Fibroblast of skin of abdomen (primary cell): ENCODE results near the gene RNF144B.
"Not testable (repeated sequence)": the region's sequence is repeated elsewhere in the genome, so short reads cannot be mapped to it uniquely, and the experiment has no call there.

ENCODE experiments used
- DNase-seq: peaks from one replicate; pipeline ENCODE4 v3.0.0-alpha.2; 2013

RNF144B gene

GRCh38 chr6:18445228-18445627 lies 58.1 kb downstream of the RNF144B start:
- no peak for DNase-seq

DNA sequence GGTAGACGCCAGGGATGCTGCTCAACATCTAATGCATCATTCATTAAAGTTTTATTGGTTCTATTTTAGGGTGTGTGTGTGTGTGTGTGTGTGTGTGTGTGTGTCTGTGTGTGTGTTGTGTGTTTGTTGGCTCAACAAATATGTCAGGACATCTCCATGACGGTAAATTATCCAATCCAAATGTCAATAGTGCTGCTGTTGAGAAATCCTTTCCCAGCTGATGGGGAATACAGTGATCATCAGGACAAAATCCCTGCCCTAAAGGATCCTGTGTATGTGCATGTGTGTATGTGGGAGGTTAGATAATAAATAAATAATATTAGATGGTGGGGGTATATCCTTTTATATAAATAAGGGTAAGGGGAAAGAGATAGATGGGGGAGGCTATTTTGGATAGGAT lies 59.6 kb downstream of the RNF144B start:
- DNase-seq, result no peak

DNA sequence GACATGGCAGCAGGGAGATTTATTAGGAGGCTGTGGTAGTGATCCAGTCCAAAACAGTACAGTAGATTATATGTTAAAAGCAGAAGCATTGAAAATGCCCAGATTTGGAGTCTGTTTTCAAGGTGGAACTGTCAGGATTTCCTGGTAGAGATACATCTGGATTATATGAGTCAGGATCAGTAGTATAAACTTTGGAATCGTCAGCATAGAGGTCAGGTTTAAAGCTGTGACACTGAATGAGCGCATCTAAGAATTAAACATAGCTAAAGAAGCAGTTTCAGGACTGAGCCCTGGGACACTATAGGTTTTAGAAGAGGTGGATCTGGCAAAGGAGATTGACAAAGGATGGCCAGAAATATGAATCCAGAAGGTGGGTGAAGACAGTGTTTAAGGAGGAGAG lies 60.4 kb downstream of the RNF144B start:
- DNase-seq, result no peak

DNA sequence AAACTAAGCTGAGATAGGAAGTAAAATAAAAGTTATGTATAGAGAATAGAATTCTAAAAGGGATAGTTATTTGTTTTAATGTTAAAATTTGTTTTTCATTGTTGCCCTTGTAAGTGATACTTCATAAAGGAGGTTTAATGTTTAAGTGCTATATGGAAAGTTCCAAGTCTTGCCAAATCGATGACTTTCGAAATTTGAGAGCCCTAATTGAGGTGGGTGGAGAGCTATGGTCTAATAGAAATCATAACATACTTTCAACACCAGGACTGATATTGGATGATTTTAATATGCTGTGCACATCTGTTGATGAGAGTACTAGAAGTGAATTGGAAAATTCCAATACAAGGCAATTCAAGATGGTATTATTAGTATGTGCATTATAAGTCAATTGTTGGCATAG lies 64.6 kb downstream of the RNF144B start:
- no peak for DNase-seq

GRCh38 chr6:18454446-18454845 lies 67.3 kb downstream of the RNF144B start:
- DNase-seq, result no peak

- no peak for DNase-seq
Measured at GRCh38 chr6:18457065-18457737, 70.1 kb downstream of the RNF144B start.

DNA sequence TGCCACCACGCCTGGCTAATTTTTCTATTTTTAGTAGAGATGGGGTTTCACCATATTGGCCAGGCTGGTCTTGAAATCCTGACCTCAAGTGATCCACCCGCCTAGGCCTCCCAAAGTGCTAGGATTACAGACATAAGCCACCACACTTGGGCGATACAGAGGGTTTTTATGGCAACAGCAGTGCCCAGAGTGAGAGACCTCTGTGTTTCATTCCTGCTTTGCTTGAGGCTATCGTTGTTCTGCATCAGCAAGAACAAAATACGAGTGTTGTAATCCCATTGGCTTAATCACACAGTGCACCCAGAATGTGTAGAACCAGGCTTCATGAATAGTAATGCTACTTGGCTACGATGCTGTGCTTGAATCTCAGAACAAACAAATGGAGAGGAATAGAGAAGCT lies 70.9 kb downstream of the RNF144B start:
- not testable (repeated sequence) for DNase-seq

- no peak for DNase-seq
Measured at GRCh38 chr6:18463429-18463828, 76.3 kb downstream of the RNF144B start.

DNA sequence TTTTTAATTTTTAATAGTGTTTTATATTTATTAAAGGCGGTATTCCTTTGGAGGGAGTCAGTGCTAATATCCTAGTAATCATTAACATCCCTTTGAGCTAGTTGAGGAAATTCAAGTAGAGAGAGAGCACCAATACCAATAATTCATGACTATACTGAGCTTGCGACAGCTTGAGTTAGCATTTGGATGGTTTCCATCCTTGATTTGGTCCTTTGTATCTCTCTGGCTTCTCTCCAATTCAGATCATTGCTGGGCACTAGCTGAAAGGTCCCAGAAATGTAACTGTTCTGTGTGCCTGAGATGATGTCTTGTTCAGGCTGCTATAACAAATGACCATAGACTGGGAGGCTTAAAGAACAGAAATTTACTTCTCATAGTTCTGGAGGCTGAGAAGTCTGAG lies 77.0 kb downstream of the RNF144B start:
- DNase-seq, result no peak

- DNase-seq, result no peak
Measured at GRCh38 chr6:18465410-18466154, 78.4 kb downstream of the RNF144B start.

GRCh38 chr6:18467741-18468502 lies 80.8 kb downstream of the RNF144B start:
- DNase-seq, result no peak

GRCh38 chr6:18468503-18468843 lies 81.3 kb downstream of the RNF144B start:
- no peak for DNase-seq

DNA sequence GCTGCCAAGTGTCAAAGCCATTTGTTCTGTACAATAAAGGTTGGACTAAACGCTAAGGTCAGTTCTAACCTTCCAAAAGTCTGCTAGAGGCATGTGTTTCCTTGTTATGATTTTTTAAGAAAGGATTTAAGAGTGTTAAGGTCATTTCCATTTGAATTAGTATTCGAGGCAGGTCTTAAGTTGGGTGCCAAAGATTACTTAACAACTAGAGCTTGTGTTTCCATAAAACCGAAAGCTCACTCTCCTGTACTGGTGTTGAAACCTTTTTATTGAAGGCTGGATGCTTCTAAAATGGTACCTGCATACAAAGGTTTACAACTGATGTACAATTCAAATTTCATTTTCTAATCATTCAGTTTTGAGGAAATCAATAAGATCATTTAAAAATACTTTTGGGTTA lies 82.4 kb downstream of the RNF144B start:
- DNase-seq, result no peak

- no peak for DNase-seq
Measured at GRCh38 chr6:18471232-18471964, 84.2 kb downstream of the RNF144B start.

GRCh38 chr6:18472941-18473340 lies 85.8 kb downstream of the RNF144B start:
- DNase-seq, result no peak

DNA sequence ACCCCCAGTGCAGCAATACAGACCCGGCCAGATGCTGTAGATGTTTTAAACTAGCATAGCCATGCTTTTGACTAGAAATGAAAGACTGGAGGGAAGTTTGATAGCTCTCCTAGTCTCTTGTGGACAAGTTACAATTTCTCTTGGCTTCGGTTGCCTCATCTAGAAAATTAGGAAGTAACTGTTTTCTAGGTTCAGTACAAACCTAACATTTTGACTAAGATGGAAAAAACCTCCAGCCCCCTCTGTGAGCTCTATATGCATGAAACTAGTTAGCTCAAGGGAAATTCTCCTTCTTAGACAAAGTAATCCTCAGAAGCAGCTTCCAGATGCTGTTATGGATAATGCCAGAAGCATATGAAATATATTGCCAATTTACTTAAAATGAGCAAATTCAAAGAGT lies 86.6 kb downstream of the RNF144B start:
- no peak for DNase-seq

DNA sequence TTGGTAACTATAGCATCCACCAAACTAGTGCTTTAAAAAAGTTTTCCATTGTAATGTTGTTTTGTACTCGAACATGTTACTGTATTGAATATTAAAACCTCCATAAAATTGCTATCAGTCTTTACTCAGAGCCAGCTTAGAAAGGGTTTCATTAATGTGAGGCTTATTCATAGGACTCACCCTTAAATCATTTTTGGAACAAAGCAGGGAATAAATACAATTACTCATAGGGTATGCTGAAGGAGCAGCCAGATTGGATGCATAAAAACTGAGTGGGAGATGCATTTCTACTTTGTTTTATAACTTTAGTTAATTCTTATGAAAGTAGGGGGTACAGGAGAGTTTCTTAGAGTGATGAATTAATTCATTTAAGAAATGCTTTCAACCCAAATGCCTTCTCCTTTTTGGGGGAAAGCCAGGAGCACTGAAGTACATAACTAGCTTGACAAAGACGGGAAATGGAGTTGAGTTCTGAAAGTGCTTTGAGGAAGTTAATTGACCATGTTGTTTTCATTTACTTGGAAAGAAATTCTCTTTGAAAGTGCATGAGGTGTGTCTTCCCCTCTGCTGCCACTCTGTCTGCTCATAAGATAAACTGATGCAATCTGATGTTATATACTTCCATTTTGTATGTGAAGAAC lies 90.3 kb downstream of the RNF144B start:
- DNase-seq, result peak; percentile 56

DNA sequence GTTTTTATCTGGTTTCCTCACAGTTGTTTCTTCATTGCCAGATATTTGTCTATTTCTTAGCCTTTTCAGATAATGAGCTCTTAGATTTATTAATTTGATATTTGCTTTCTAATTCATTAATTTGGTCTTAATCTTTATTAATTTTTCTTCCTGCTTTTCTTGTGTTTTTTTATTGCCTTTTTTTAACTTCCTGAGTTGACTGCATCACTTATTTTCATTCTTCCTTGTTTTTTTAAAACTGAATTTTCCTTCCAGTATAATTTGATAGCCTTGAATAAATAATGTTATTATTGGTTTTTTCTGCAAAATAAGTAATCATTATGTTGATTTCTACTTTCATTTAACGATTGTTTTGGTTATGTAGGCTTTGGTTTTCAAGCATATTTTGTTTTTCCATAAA lies 91.5 kb downstream of the RNF144B start:
- no peak for DNase-seq

DNA sequence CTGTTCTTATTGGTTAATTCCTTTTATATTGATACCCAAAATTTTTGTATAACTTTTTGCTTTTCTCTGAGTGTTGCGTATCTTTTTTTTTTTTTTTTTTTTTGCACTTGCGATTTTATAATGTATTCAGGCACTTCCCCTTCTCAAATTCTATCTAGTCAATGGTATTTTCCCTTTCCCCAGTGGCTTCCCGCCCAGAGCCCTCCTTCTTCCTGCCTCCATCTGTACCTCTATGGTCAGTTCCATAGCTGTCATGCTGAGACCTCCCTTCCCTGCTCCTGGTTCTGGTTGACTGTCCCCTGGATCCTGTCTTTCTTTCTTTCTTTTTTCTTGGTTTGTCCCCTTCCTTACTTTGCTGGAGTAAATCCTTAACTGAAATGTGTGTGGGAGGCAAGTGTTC lies 94.7 kb downstream of the RNF144B start:
- no peak for DNase-seq

- DNase-seq, result no peak
Measured at GRCh38 chr6:18485660-18486435, 98.7 kb downstream of the RNF144B start.

GRCh38 chr6:18488004-18488403 lies 100.9 kb downstream of the RNF144B start:
- peak; percentile 17 for DNase-seq
